ENCODE data around the gene MAPT.

The MAPT gene

DNA sequence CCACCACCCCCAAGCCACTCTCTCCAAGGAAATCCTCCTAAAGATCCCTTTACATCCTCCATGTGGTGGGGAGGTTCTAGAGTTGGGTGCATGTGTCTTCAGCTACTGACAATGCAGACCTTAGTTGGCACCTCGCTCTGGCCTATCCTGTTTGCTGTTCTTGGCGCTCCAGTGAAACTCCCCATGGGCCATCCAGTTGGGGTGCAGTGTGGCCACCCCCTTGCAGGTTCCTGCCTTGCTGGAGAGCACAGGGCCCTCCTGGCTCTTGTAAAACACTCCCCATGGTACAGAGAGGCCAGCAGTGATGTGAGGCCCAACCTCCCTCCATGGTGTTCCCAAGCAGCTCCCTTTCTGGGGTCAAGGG is 82.0 kb downstream of the MAPT start:
- no peak for DNase-seq

DNA sequence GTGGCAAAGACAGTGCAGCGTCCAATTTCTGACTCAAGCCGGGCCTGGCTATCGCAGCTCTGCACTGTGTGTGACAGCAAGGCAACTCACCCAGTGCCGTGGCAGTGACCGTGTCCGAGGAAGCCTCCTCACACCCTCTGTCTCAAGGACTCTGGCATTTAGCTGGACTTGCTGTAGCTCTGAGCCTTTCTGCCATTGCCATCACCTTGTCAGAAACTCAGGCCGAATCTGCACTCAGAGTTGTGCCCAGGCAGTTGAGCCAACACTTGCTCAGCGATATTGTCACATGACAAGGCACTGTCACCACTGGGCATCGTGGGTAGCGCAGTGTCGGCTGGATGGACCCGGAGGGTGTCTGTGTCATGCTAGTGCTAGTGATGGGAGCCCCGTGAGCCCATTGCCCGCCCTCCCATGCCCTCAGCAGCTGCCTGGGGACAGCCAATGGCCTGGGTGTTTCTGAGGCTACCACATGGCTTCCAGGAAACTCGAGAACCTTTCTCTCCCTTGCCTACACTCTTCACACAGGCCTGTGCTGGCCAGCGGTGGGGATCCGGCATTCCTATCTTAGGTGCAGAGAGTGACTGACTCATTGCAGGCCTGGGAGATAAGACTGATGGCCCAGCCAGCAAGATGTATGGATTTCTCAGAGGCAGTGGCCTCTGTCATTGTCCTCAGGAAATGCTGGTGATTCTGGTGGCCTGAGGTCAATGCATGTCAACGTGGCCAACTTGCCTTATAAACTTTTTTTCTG is 82.6 kb downstream of the MAPT start:
- DNase-seq: no peak

DNA sequence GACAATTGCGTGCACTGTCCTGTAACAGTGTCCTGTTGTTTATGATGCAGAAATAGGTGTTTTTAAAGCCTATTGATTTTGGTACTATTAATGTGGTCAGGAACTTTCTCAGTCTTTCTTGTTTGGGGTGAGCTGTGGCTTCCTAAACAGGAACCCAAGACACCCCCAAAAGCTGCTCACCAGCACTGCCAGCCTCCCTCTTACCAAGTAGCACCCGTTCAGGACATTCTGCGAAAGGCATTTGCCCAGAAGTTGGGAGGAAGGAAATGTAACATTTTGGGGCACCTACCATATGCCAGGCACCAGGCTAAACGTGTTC is 83.1 kb downstream of the MAPT start:
- no peak for DNase-seq

DNA sequence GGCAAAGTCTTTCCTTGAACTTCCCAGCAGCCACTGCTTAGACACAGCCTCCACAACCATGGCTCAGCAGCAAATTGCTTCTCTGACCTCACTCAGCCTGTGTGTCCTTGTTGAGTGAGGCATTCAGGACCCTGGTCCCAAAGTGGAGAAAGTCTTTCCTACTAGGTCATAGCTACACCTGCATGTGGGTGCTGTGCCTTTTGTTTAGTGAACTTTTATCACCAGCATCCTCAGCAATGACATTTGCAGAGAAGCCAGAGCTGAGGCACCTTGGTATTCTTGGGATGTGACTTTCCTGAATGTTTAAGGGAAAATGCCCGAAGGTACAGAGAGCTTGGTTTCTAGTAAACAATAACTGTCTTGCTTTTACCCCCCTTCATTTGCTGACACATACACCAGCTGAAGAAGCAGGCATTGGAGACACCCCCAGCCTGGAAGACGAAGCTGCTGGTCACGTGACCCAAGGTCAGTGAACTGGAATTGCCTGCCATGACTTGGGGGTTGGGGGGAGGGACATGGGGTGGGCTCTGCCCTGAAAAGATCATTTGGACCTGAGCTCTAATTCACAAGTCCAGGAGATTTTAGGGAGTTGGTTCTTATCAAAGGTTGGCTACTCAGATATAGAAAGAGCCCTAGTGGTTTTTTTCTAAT is 83.7 kb downstream of the MAPT start:
- no peak for DNase-seq

DNA sequence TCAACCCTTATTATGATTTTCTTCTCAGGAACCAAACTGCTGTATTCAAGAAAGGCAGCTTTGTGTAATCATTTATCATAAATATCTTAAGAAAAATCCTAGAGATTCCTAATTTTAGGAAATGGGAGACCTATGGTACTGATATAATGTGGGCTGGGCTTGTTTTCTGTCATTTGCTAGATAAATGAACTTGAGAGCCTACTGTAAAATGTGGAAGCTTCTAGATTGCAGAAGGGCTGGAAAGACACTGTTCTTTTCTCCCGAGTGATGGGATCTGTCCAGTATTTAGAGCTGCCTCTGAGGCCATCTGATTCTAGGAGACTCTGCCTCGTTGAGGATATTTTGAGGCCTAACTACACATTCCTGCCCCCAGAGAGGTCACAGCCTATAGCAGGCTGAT is 84.8 kb downstream of the MAPT start:
- no peak for DNase-seq

DNA sequence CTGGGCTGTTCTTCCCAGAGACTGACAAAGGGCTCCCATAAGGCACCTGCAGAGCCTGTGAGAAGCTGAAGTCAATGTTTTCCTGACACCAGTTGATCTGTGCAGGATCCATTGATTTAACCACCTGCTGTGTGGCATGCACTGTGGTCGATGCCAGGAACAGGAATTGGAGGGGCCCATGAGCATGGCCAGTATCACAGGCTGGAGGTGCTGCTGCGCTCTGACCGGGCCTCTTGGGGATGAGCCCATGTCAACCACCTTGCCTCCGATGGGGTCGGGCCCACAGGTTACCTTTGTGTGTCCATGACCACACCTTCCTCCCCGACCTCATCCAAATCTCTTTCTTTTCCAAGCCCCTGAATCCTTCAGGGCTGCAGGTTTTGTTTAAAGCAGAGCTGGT is 86.5 kb downstream of the MAPT start:
- DNase-seq: no peak

DNA sequence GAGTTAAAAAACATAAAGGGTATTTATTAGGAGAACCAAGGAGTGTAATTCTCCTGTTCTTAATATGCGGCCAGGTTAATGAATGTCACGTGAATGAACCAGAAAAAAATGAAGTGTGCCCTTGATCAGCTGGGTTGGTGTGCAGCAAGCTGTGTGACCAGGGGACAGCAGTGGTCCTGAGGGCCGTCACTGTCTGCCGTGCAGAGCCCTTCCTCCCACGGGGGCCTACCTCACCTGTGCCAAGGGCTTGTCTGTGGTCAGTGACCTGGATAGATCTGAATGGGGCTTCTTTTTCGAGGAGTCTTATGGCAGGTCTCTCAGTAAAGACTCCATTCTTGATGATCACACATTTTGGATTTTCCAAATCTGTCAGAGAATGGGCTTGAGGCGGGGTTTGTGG is 87.0 kb downstream of the MAPT start:
- DNase-seq: no peak

DNA sequence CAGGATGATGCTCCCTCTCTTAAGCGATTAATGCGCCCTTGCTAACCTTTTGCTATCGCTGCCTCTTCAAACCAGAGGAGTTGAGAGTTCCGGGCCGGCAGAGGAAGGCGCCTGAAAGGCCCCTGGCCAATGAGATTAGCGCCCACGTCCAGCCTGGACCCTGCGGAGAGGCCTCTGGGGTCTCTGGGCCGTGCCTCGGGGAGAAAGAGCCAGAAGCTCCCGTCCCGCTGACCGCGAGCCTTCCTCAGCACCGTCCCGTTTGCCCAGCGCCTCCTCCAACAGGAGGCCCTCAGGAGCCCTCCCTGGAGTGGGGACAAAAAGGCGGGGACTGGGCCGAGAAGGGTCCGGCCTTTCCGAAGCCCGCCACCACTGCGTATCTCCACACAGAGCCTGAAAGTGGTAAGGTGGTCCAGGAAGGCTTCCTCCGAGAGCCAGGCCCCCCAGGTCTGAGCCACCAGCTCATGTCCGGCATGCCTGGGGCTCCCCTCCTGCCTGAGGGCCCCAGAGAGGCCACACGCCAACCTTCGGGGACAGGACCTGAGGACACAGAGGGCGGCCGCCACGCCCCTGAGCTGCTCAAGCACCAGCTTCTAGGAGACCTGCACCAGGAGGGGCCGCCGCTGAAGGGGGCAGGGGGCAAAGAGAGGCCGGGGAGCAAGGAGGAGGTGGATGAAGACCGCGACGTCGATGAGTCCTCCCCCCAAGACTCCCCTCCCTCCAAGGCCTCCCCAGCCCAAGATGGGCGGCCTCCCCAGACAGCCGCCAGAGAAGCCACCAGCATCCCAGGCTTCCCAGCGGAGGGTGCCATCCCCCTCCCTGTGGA is 88.6 kb downstream of the MAPT start:
- DNase-seq: no peak

DNA sequence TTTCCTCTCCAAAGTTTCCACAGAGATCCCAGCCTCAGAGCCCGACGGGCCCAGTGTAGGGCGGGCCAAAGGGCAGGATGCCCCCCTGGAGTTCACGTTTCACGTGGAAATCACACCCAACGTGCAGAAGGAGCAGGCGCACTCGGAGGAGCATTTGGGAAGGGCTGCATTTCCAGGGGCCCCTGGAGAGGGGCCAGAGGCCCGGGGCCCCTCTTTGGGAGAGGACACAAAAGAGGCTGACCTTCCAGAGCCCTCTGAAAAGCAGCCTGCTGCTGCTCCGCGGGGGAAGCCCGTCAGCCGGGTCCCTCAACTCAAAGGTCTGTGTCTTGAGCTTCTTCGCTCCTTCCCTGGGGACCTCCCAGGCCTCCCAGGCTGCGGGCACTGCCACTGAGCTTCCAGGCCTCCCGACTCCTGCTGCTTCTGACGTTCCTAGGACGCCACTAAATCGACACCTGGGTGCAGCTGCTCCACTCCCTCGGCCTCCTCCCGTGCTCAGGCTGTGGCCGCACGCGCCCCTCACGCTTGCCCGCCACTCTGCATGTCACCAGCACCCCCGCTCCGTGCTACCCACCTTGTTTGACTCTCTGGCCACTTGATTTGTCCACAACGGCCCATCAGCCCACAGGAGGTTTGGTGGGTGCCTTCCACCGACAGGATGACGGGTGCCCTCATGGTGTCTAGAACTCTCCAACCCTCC is 89.4 kb downstream of the MAPT start:
- DNase-seq: no peak

DNA sequence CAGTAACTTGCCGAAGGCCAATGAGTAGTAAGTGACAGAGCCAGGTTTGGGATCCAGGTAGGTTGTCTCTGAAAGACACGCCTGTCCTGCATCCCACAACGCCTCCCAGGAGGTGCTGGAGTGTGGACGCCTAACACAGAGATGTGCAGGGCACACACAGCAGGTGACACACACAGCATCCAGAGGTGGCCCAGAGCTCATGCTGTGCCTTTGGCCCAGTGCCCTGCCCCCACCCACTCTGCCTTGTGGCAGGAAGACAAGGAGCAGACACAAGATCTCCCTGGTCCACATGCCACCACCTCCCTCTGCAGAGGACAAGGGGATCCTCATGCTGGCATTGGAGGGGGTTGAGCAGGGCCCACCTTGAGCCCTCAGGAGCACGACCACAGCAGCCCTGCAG is 90.0 kb downstream of the MAPT start:
- DNase-seq: no peak

DNA sequence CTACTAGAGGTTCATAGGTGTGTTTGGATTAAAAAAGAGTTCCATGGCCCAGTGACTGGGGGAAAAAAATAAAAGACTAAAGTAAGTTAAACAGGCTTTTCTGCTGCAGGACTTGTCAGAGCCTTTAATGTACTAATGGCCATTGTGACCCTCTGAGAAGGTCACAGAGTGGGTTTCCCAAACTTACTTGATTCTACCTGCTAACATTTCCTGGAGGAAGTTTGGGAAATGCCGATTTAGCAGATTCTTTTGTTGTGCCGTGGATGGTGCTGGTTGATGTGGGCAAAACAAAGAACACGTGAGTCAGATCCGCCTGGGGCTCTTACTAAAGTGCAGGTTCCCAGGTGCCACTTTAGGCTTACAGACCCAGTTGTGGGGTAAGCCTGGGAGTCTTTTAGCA is 91.1 kb downstream of the MAPT start:
- no peak for DNase-seq

DNA sequence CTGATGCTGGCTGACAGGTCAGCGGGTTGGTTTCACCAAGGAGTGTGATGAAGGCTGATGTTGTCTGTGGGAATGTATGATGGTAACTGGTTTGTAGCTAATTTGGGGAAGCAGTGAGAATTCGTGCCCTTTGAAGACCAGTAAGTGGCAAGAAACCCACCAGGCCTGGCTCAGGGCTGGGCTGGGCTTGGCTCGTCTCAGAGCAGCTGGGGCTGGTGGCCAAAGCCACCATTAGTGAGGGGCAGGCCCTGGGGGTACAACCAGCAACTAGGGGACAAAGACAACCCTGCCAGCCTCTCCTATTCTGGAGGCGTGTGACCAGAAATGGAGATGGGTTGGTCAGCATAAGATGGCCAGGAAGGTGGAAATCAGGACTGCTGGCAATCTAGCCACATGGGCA is 91.7 kb downstream of the MAPT start:
- no peak for DNase-seq

DNA sequence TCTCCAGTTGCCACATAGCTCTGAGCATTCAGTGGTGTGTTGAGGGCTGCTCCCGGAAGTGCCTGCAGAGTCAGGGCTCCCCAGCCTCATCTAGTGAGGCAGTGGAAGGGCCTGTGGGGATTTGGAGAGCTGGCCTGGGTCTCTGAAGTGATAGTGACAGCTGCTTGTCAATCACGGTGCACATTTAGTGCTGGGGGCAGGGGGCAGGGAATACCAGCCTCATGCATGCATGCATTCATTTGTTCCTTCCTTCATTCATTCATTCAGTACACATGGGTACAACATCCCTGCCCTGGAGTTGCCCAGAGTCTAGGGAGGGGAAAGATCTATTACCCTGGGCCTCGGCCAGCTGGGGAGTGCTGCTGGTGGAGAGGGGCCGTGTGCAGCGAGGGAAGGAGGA is 93.4 kb downstream of the MAPT start:
- no peak for DNase-seq

DNA sequence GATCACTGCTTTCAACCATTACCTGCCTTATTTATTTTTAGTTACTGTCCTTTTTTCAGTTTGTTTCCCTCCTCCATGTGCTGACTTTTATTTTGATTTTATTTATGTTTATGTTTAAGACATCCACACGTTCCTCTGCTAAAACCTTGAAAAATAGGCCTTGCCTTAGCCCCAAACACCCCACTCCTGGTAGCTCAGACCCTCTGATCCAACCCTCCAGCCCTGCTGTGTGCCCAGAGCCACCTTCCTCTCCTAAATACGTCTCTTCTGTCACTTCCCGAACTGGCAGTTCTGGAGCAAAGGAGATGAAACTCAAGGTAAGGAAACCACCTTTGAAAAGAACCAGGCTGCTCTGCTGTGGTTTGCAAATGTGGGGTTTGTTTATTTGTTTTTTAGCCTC is 95.4 kb downstream of the MAPT start:
- no peak for DNase-seq

DNA sequence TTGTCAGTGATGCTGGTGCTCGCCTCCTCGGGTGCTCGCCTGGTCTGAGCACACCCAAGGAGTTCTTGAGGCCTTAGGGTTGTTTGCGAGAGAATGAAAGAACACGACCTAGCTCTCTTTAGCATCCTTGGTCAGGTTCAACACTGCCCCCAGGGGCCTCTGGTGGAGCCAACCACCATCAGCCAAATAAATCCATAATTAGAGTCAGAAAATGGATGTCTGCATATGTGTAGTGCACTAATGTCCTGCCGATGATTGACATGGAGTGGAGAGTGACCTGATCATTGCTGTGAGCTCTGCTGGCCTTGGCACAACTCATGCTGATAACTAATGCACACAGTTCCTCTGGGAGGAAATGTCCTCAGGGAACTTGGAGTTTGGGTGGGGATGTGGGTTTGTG is 96.5 kb downstream of the MAPT start:
- no peak for DNase-seq

DNA sequence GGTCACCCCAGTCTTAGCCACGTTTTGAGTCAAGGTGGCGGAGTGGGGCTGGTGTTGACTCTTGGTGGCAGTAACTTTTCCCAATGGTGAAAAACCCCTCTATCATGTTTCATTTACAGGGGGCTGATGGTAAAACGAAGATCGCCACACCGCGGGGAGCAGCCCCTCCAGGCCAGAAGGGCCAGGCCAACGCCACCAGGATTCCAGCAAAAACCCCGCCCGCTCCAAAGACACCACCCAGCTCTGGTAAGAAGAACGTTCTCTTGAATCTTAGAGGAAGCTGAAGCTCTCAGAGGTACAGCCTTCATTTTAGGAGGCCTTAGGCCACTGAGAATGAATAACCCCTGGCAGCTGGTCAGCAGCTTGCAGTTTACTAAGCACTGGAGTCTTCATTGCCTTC is 97.0 kb downstream of the MAPT start:
- no peak for DNase-seq

DNA sequence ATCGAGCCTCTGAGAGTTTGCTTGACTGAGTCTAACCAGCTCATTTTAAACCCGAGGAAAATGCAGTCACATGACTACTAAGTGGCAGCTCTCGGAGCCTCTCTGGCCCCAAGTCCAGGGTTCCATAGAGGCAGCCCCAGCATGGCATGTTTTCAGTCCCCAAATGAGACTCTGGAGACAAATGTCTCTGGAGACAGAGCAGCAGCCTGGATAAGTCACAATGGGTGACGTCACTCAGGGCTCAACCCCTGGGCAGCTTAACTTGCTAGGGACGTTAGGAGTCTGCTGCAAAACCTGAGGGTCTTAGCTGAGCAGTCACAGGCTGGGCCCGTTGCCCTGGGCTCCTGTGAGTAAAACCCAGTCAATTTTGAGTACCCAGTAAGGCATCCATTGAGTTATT is 97.8 kb downstream of the MAPT start:
- DNase-seq: no peak

DNA sequence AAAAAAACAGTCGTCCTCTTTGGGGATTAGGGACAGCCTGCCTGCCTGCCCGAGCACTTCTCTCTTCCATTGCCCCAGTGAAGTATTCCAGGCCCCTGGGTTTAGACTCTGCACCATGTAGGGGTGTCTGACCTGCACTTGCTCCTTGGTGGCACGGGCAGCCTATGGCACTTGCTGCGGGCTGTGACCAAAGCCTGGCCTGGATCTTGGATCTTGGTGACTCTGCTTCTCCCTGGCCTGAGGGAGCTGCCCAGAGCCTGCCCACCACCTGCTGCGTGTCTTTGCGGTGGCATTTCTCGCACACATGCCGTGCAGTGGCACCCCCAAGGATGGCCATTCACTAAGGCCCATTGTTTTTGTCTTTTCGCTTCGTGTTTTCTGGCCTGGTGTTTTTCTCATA is 98.5 kb downstream of the MAPT start:
- DNase-seq: no peak

DNA sequence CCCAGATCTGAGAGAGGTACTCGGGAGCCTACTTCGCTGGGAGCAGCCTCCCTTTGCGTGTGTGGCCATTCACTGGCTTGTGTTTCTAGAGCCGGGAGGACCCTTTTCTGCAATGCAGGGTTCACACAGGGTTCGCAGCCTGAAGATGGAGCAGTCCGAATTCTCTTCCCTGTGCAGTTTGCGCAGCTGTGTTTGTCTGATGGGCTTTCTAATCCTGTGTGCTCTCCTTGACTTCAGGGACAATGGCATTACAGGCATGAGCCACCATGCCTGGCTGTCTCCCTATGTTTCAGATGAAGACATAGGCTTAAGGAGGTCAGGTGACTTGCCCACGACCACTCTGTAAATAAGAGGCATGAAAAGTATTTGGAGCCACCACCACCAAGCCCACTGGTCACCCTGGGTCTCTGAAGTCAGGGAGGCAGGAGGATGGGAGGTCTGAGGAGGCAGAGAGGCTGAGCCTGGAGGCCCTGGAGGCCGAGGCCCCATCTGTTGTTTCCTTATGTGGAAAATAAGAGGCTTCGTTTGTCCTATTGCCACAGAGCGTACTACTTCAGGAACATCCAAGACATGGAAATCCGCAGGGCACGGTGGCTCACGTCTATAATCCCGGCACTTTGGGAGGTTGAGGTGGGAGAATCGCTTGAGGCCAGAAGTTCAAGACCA is 99.7 kb downstream of the MAPT start:
- DNase-seq: no peak

DNA sequence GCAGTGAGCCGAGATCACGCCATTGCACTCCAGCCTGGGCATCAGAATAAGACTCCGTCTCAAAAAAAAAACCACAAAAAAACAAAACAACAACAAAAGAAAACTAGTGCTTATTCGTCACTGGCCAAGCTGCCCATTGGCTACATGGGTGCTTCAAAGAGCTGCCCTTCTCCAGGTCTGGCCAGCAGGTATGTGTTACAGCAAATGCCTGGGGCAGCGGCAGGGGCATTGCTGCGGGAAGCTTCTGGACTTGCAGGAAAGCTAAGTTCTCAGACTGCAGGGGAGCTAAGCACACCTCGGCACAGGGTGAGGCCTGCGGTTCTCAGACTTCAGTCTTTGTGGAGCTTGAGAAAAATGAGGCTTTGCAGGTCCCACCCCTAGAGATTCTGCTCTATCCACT is 100.6 kb downstream of the MAPT start:
- DNase-seq: no peak

DNA sequence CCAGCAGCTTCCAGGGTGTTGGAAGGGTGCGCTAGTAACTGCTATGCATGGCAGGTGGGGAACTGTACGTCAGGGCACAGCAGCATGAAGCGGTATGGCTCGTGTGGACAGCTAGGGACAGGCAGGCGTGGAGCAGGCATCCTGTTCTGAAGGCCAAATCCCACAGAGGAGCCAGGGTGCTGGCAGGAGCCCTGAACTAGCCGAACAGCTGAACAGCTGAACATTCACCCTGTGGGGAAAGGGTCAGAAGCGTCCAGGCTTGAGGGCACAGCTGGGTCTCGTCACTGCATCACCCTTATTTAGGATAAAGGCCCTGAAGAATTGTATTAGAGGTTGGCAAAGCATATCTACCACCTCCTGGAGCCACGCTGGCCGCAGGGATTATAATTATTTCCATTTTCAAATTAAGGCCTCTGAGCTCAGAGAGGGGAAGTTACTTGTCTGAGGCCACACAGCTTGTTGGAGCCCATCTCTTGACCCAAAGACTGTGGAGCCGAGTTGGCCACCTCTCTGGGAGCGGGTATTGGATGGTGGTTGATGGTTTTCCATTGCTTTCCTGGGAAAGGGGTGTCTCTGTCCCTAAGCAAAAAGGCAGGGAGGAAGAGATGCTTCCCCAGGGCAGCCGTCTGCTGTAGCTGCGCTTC is 101.4 kb downstream of the MAPT start:
- DNase-seq: no peak

DNA sequence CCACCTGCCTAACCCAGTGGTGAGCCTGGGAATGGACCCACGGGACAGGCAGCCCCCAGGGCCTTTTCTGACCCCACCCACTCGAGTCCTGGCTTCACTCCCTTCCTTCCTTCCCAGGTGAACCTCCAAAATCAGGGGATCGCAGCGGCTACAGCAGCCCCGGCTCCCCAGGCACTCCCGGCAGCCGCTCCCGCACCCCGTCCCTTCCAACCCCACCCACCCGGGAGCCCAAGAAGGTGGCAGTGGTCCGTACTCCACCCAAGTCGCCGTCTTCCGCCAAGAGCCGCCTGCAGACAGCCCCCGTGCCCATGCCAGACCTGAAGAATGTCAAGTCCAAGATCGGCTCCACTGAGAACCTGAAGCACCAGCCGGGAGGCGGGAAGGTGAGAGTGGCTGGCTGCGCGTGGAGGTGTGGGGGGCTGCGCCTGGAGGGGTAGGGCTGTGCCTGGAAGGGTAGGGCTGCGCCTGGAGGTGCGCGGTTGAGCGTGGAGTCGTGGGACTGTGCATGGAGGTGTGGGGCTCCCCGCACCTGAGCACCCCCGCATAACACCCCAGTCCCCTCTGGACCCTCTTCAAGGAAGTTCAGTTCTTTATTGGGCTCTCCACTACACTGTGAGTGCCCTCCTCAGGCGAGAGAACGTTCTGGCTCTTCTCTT is 102.1 kb downstream of the MAPT start:
- DNase-seq: no peak
